MG63 (cell line): ENCODE measurements around the gene GGTLC2. TPM values are rescaled to one million over a fixed set of nuclear protein-coding genes. Genes with fewer than 3 reads are reported as not detected.
A peak's percentile ranks its signal among the peaks of the same experiment; 100 is the strongest.

Experiments
- DNase-seq: peaks from one replicate; pipeline ENCODE4 v3.0.0-alpha.2; 2020
- H3K27me3 ChIP-seq: fragments of 250-450 bp; sonication (Bioruptor Pico); 2 replicates; pipeline ENCODE4 v1.5.1; 2020; ENCODE audit warnings: mild to moderate bottlenecking, moderate library complexity
- H3K36me3 ChIP-seq: fragments of 250-450 bp; sonication (Bioruptor Pico); 2 replicates; pipeline ENCODE4 v1.5.1; 2020; ENCODE audit warnings: mild to moderate bottlenecking, moderate library complexity
- H3K4me3 ChIP-seq: fragments of 250-450 bp; sonication (Bioruptor Pico); 2 replicates; pipeline ENCODE4 v1.5.1; 2020; ENCODE audit warnings: mild to moderate bottlenecking, moderate library complexity
- H3K9me3 ChIP-seq: fragments of 250-450 bp; sonication (Bioruptor Pico); 2 replicates; pipeline ENCODE4 v1.5.1; 2020; ENCODE audit warnings: mild to moderate bottlenecking, moderate library complexity
- total RNA-seq: library from RNA; depleted of rRNA; stranded (reverse); fragments of >200 nt; shearing (Covaris generic); gene quantifications from 2 replicates; pipeline ENCODE4 v1.2.3, GENCODE V29; 2014; ENCODE audit warnings: low replicate concordance

GGTLC2 gene
- total RNA-seq, 1 experiment from 2014 or later: not detected

GRCh38 chr22:22655452-22656290 lies 11.3 kb downstream of the GGTLC2 start:
- no peak overlapping the region for H3K4me3 ChIP-seq
- H3K9me3 ChIP-seq: no peaks in the 10 kb centered on the region
- H3K27me3 ChIP-seq: no peaks in the 10 kb centered on the region
- H3K36me3 ChIP-seq: no peaks in the 10 kb centered on the region
- no peak for DNase-seq

- no peaks in the 10 kb centered on the region for H3K9me3 ChIP-seq
These were observed 13.3 kb downstream of the GGTLC2 start for GRCh38 chr22:22657712-22658111.

GRCh38 chr22:22661275-22661674 lies 16.9 kb downstream of the GGTLC2 start:
- H3K4me3 ChIP-seq: no peak overlapping the region
- no peaks in the 10 kb centered on the region for H3K9me3 ChIP-seq
- no peak for DNase-seq
- H3K27me3 ChIP-seq: no peaks in the 10 kb centered on the region
- no peaks in the 10 kb centered on the region for H3K36me3 ChIP-seq

More at GRCh38 chr22:22657712-22658111, 13.3 kb downstream of the GGTLC2 start:
- Histone ChIP-seq H3K4me3 (no peak overlapping the region), H3K36me3 (no peaks in the 10 kb centered on the region), H3K27me3 (no peaks in the 10 kb centered on the region)
- DNase-seq: no peak

GRCh38 chr22:22662095-22662494 lies 17.7 kb downstream of the GGTLC2 start:
- Histone ChIP-seq H3K4me3 (no peak overlapping the region), H3K9me3 (no peaks in the 10 kb centered on the region), H3K27me3 (no peaks in the 10 kb centered on the region), H3K36me3 (no peaks in the 10 kb centered on the region)
- DNase-seq: no peak

GRCh38 chr22:22663861-22664800 lies 19.7 kb downstream of the GGTLC2 start:
- Histone ChIP-seq H3K9me3 (peaks cover under 1% of the 10 kb centered on the region; the same call in 1 of the 2 replicates), H3K4me3 (no peak overlapping the region), H3K27me3 (no peaks in the 10 kb centered on the region), H3K36me3 (no peaks in the 10 kb centered on the region)
- no peak for DNase-seq

GRCh38 chr22:22666307-22667091 lies 22.1 kb downstream of the GGTLC2 start:
- Histone ChIP-seq H3K36me3 (no peaks in the 10 kb centered on the region), H3K4me3 (no peak overlapping the region), H3K27me3 (no peaks in the 10 kb centered on the region), H3K9me3 (peaks cover 21% of the 10 kb centered on the region)
- peak; percentile 53 for DNase-seq

- Histone ChIP-seq H3K9me3 (peaks cover 21% of the 10 kb centered on the region), H3K36me3 (no peaks in the 10 kb centered on the region), H3K27me3 (no peaks in the 10 kb centered on the region), H3K4me3 (no peak overlapping the region)
- no peak for DNase-seq
These were observed 23.8 kb downstream of the GGTLC2 start for GRCh38 chr22:22667966-22668880.

- no peaks in the 10 kb centered on the region for H3K36me3 ChIP-seq
- no peak for DNase-seq
- no peak overlapping the region for H3K4me3 ChIP-seq
- no peaks in the 10 kb centered on the region for H3K27me3 ChIP-seq
- H3K9me3 ChIP-seq: peaks cover 21% of the 10 kb centered on the region
These were observed 24.7 kb downstream of the GGTLC2 start for GRCh38 chr22:22669093-22669492.

GRCh38 chr22:22670076-22670795 lies 25.8 kb downstream of the GGTLC2 start:
- Histone ChIP-seq H3K9me3 (peaks cover 21% of the 10 kb centered on the region), H3K4me3 (no peak overlapping the region), H3K27me3 (no peaks in the 10 kb centered on the region), H3K36me3 (no peaks in the 10 kb centered on the region)
- DNase-seq: no peak

- Histone ChIP-seq H3K27me3 (no peaks in the 10 kb centered on the region), H3K9me3 (peaks cover 21% of the 10 kb centered on the region), H3K4me3 (no peak overlapping the region), H3K36me3 (no peaks in the 10 kb centered on the region)
- no peak for DNase-seq
These were observed 27.1 kb downstream of the GGTLC2 start for GRCh38 chr22:22671506-22671905.

GRCh38 chr22:22673099-22673498 lies 28.7 kb downstream of the GGTLC2 start:
- no peak for DNase-seq
- Histone ChIP-seq H3K4me3 (no peak overlapping the region), H3K9me3 (peaks cover 21% of the 10 kb centered on the region), H3K27me3 (no peaks in the 10 kb centered on the region), H3K36me3 (no peaks in the 10 kb centered on the region)

- Histone ChIP-seq H3K36me3 (no peaks in the 10 kb centered on the region), H3K9me3 (peaks cover 21% of the 10 kb centered on the region), H3K4me3 (no peak overlapping the region), H3K27me3 (no peaks in the 10 kb centered on the region)
- no peak for DNase-seq
These were observed 29.2 kb downstream of the GGTLC2 start for GRCh38 chr22:22673628-22674027.

GRCh38 chr22:22674467-22674866 lies 30.1 kb downstream of the GGTLC2 start:
- no peaks in the 10 kb centered on the region for H3K36me3 ChIP-seq
- no peaks in the 10 kb centered on the region for H3K27me3 ChIP-seq
- H3K9me3 ChIP-seq: peaks cover 17% of the 10 kb centered on the region
- no peak overlapping the region for H3K4me3 ChIP-seq
- DNase-seq: no peak

GRCh38 chr22:22678970-22679369 lies 34.6 kb downstream of the GGTLC2 start:
- Histone ChIP-seq H3K36me3 (no peaks in the 10 kb centered on the region), H3K27me3 (no peaks in the 10 kb centered on the region), H3K9me3 (no peaks in the 10 kb centered on the region), H3K4me3 (no peak overlapping the region)
- no peak for DNase-seq

- Histone ChIP-seq H3K9me3 (no peaks in the 10 kb centered on the region), H3K36me3 (no peaks in the 10 kb centered on the region), H3K27me3 (no peaks in the 10 kb centered on the region), H3K4me3 (no peak overlapping the region)
- no peak for DNase-seq
These were observed 36.0 kb downstream of the GGTLC2 start for GRCh38 chr22:22680396-22680795.
